HG03432 (cell line): ENCODE data around the gene P2RX2.

Experiments used
- ATAC-seq: cut with Tn5 transposase; IDR thresholded peaks from one replicate; pipeline ENCODE4 v1.9.1; 2021; ENCODE audit warnings: mild to moderate bottlenecking, moderate library complexity; ENCODE audit not compliant: unreplicated experiment

Gene P2RX2

DNA sequence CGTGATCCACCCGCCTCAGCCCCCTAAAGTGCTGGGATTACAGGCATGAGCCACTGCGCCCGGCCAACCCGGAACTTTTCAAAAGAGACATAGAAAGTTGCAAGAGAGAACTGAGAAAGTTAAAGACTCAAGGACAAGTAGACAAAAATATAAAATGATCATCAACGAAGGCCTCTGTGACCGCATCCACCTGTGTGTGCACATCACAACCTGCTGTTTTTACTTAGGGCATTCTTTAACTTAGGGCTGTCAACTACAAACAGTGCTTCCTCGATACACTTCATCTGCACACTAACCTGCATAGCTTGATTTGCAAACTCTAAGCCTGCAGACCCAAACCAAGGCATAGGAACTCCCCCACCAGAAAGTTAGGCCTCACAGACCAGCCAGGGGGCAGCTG, 14.8 kb downstream of the P2RX2 start:
- ATAC-seq = no peak

DNA sequence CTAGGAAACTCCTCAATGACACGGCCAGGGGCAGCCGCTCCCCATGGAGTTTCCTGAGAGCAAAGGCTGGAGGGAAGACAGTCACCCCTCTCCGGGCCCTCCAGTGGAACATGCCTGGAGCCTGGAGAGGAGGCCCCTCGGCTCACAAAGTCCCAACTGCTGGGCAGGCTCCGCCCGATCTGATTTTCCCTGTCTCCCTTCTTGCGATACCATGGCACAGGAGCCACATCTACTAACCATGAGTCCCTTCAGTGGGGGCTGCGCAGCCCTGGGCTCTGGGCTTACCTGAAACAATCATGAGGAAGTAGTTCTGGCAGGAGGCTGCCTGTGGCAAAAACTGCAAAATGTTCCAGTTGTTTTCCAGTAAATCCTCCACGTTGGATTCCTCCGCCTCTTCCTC, 15.3 kb downstream of the P2RX2 start:
- ATAC-seq = no peak

DNA sequence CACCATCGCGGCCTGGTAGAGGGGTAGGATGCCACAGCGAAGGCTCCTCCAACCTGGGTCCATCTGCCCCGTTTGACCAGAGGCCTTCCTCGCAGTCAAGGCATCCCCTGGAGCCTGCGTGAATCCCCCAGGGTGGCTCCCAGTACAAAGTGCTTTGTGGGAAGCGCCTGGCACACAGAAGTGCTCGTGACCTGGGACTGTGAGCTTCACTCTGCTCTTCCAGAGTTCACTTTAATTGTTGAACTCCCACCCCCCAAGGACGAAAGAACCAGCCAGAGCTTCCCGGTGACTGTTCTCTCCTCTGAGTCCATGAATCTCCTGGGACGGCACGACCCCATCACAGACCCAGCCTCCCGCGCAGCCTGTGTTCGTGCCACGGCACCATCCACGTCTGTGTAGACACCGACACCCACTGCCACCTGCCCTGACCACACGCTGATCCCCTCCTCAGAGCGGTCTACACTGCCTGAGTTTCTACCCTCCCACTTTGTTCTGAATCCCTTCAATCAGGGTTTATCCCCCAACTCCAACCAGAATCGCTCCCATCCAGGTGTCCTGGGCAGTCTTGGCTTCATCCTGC, 15.9 kb downstream of the P2RX2 start:
- ATAC-seq = no peak

DNA sequence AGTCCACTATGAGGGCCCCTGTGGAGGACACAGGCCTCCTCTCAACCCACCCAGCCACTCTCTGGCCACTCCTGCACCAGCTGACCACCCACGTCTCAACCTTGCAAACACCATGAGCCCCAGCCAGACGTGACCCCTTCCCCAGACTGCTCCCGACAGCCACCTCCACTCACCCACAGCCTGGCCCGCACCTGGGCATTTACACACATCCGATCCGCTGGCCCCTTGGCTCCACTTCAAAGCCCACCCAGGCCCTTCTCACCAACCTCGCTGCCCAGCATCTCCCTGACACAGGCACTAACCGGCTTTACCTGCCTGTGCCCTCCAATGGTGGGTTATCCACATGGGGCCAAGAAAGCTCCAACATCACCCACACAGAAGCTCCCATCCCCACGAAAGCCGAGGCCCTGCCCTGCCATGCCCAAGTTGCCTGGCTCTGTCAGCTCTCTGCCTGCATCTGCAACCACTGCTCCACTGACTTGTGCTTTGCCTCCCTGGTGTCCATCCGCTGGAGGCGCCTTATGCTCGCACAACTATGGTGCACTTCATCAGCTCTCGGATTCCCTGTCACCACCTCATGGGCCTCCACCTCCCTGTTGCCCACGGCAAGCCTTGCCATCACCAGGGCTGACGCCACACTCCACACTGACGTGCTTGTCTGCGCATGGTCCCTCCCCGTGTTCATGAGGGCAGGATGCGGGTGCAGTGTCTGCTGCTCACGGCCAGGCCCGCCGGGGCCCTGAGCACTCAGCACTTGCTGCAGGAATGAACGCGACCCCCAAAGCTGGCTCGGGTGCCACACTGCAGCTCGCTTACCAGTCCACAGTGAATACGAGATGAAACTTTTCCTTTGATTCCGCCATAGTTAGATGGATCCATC, 16.7 kb downstream of the P2RX2 start:
- no peak for ATAC-seq

DNA sequence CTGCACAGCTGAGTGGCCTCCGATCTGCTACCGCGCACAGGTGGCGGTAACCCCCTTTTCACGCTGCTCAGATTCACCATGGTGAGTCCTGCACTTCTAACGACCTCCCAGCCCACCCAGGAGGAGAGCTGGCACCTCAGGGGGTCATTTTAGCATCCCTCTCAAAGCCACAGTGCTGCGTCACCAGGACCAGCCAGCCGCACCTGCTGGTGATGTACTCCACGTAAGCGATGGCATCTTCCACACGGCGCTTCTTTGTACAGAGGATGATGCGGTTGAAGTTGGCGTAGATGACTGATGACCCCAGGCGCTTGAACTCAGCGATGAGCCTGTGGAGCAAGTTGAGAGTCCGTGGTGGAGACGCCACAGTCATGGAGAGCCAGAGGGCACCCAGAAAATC, 19.2 kb downstream of the P2RX2 start:
- ATAC-seq = no peak

DNA sequence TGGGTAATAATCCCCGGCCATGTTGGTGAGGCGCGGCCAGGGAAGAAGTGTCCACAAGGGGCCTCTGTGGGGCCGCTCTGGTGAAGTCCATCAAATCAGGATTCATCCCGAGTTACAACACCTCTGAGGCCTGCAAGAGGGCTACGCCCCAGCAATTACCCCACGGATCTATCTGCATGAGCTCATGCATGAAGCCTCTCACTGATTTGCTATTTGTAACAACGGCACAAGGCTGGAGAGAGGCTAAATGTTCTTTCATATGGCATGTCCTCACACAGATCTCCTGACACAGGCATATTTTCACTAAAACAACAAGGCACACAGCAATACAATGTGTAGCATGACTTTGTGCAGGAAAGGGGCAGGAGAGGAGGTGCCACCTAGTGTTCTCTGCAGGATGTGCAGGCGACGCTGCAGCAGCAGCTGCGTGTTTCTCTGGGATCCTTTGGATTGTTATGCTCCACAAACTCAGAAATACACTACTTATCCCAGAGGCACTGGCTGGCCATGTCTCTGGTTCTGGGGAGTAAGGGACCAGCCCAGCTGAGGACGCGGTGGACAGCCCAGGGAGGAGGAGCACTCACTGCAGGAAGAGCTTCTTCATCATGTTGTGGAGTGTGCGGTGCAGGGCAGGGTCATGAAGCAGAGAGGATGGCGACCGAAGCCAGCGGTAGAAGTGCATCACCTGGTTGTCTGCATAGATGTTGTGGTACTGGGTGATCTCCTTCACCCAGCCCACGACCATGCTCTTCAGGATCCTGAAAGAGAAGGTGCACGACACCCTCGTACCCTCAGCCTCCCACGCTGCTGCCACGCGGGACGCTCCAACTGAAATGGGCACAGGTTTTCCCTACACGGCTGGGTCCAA, 20.2 kb downstream of the P2RX2 start:
- ATAC-seq = no peak

DNA sequence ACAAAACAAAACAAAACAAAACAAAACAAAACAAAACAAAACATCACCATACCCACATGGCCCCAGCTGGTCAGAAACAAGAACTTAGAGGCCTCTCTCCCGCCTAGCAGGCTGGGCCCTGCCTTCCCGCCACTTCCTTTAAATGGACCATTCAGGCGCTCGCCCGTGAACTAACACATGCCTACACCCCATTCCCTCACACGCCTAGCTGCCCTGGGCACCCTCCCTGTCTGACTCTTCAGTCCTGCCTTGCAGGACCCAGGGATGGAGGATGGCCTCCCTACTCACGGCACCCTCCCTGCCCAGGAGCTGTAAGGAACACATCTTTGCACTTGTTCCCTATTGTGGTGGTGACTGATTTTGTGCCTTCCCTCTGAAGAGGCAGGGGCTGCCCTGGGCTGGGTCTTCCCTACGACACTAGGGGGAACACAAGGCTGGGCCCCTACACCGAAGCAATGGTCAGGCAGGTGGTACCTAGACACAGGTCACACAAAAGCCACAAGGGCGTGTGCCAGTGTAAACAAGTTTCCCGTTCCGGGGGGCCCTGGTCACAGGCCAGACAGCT, 21.5 kb downstream of the P2RX2 start:
- ATAC-seq = no peak

DNA sequence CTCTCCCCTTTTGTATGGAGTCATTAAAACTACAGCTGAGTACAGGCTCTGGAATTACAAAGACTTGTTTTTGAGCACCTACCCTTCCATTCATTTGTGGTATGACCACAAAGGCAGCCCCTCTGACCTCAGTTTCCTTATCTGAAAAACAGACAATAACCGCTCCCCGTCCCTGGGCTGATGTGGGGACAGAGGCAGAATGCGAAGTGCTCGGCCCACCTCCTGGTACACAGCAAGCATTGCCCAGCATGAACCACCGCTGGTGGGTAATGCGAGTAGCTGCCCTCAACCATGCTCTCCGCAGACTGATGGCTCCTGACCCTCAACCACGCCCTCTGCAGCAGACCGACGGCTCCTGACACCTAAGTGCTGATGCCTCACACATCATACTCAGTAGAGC, 22.4 kb downstream of the P2RX2 start:
- ATAC-seq = no peak

DNA sequence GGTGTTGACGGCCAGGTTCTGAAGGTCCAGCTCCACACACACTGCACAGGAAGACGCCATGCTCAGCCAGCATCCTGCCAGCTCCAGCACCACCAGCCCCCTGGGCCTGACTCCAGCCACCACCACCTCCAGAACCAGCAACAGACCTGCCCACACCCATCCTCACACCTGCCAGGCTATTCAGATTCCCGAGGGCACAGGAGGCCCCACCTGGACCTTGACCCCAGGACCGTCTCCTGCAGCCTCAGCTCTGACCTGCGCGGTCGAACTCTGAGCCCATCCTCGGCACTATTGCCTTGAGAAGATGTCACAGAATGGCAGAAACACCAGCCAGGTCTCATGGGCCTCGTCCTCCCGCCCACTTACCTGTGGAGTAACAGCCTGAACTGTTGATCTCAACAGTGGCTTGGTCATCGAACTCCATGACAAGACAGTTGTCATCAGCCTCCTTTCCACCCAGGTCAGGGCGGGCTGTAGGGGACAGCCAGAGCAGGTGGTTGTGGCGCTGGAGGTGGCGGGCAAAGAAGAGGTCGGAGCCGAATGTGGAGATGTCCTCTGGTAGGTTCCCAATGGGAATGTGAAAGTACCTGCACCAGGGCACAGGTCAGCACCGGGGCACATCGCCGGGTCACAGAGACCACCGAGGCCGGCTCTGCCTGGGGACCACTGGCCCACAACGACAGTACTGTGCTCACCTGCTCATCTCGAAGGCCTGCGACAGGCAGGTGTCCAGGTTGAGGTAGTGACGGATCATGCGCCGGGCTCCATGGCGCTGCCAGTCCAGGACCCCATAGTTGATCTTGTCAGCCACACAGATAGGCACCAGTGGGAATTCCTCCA, 23.5 kb downstream of the P2RX2 start:
- ATAC-seq = no peak

DNA sequence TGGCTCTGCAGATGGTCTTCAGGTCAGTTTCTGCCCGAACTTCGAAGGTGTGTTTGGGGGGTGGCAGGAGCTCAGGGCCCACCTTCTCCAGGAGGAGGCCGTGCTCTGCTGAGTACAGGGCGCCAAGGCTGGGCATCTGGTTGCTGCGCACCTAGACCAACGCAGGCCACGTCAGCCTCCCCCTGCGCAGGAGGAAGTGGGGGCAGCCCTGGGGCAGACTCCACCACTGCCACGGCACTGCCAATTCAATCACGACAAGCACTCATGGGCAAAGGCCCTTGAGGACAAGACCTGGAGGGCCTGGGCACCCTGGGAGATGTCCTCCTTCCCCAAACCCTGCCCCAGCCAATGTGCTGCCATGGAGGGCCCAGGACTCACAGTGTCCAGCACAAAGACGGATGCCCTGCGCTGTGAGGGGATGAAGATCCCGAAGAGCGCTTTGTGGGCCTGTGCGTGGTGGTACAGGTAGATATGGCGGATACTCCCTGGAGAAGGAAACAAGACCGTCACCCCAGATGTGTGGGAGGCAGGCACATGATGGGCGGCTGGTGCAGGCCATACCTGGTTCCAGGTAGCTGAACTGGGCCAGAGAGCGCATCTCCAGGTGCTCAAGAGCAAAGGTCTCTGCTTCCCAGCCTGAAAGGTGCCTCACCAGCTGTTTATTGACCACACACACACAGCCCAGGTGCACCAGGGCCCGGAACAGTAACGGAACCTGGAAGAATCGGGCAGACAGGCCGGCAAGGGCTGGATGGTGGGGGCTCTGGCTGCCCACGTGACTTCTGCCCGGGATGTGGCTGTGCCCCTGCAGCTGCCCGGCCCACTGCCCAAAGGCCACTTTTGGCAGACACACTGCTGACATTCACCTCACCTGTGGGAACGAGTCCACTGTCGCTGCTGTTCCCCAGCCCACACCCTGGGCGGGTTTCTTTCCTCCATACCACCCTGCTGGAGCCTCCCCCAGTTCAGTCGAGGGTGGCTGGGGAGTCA, 24.6 kb downstream of the P2RX2 start:
- ATAC-seq = no peak

DNA sequence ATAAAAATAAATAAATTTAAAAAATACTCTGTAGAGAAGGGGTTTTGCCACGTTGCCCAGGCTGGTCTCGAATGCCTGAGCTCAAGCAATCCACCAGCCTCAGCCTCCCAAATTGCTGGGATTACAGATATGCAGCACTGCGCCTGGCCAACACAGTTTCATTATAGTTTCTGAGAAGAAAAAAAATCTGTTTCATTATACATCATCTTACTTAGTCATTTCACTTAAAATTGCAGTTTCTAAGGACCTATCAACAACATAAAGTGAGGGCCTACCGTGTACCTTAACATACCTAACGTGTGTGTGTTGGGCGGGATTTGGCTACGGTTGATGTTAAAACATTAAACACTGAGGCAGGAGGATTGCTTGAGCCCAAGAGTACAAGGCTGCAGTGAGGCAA, 28.3 kb downstream of the P2RX2 start:
- no peak for ATAC-seq

DNA sequence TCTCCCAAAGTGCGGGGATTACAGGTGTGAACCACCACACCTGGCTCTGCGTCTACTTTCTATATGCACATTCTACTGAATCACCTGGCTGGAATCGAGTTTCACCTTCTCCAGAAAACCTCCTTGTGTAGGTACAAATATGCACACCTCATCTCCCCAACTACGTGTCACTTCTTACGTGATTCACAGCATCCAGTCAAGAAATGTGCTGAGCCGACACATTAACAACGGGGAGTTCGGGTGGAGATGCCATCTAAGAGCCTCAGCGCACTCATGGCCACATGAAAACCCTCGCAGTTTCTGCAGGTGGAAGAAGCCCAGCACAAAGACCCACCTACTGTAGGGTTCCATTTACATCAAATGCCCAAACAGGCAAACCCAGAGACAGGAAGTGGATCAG, 29.3 kb downstream of the P2RX2 start:
- no peak for ATAC-seq

DNA sequence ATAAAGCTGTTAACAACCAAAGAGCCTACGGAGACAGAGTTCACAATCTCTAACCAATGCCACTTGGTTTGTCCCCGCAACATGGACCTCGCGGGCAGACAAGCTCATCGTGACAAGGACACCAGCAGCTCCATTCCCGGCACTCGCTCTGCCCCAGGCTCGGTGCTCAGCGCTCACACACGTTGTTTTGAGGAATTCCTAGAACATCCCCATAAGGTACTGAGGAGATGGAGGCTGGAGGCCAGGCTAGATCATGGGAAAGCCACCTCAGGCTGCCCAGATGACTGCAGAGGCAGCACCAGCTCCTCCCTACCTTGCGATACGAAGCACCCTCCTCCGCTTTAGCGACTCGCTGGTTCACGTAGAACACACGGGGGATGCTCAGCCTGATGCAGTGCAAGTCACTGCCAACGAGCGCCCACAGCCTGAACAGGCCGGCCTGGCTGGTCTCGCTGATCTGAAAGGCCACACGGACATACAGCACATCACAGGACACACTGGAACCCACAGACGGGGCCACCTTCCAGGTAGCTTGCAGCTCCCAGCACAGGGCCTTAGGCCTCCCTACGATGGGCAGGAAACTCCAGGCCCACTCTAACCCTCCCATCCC, 30.1 kb downstream of the P2RX2 start:
- ATAC-seq = no peak

DNA sequence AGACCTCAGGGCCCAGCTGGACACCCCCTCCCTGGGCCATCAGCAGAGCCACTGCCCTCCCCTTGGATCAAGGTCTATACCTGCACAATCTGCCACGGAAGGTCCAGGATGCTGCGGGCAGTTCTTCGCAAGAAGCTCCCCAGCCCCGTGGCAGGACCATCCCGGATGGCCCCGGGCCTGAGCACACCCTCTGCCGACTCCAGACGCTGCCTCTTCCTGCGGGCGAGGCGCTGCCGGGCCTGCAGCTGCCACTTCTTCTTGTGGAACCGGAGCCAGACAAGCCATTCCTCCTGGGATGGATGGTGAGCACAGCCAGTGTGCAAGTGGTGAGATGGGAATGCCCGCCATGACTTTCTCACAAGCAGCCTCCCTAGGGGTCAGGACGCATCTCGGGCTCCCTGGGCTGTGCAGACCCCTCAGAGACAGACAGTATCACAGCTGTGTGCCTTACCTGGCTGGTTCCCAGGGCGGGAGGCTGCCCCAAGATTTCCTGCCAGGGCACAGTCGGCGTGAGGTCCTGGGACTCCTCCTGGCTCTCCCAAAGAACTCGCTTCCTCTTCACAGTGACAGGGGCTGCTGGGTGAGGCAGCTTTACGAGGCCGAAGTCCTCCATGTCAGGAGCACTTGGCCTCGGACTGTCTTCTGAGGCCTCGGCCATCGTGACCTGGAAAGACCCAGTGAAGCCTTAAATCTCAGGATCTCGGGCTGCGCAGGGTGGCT, 30.8 kb downstream of the P2RX2 start:
- ATAC-seq = no peak

DNA sequence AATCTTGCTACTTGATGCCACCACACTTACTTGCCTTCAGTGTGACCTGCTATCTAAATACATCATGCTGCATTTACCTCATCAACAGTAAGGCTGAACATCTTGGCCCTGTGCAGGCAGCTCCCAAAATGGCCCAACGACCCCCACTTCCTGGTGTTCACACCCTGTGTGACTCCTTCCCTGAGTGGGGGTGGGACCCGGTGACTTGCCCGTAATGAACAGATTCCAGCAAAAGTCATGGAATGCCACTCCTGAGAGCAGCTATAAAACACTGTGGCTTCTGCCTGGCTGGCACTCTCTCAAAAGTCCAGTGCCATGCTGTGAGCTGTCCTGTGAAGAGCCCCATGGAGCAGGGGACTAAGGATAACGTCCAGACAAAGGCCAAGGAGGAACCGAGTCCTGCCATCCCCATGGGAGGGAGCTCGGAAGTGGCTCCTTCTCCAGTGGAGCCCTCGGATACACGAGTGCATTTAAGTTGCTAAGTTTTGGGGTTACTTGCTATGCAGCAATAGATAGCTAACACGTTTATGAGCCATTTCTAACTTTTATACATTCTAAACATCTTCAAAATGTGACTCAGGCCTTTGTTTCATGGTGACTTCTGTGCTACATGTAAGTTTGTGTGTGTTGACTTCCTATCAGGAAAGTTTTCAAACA, 33.0 kb downstream of the P2RX2 start:
- ATAC-seq = no peak

DNA sequence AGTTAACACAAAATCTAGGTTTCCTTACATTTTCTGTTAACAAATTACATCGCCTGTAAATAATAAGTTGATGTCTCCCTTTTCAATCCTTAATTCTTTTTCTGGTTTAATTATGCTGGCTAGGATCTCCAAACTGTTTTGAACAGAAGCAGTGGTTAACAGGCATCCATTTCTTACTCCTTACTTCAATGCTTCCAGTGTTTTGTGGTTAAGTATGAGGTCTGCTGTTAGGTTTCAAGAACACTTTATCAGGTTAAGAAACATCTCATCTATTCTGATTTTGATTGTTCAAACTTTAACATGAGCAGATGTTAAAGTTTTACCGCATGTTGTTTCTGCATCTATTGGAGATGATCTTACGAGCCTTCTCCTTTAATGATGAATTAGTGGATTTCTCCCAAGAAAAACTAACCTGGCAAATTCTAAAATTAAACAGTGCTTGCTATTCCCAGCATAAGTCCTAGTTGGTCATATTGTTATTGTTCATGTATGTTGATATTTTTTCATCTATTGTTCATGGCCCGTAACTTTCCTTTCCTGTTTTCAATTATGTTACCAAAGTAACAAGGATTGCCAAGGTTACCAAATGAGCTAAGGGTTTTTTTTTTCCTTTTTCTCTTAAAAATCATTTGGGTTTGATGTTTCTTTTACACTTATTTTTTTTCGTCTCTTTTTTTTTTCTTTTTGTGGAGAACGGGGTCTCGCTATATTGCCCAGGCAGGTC, 35.2 kb downstream of the P2RX2 start:
- ATAC-seq = no peak
